ENCODE measurements around the gene SDHD. TPM values are rescaled to one million over a fixed set of nuclear protein-coding genes. Genes with fewer than 3 reads are reported as not detected.

Gene SDHD
- total and polyA plus RNA-seq, 9 of the 15 experiments (the other 6 are each of a cell fraction or from before 2014, with no cell fraction given) = 150 to 1,225 (median 215) TPM

DNA sequence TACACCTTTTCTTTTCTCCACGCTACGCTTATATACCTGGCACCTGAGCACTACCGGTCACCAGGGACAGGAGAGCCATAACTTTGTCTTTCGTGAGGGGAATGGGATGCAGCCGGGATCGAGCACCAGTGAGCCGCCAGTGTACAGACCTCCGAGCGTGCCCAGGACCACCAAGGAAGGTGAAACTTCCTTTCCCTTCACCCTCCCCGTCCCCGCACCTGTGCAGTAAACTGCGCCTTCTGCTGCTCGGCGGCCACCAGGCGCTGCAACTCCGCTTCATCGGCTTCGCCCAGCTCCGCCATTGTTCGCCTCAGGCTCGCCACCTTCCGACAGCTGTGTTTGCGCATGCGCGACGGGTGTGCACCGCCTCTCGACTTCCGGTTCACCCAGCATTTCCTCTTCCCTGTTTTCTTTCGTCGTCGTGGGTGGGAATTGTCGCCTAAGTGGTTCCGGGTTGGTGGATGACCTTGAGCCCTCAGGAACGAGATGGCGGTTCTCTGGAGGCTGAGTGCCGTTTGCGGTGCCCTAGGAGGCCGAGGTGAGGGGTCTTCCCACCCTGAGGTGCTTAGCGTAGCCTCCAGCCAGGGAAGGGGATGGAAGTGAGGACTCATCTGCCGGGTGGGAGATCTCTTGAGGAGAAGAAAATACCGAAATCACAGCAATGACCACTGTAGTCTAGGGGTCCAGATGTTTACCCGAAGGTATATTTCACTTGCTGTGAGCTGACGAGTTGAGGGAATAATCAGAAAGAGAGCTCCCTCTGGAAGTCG lies at the start of gene SDHD, which contains the start of gene TIMM8B (continued):
- TF ChIP-seq, protein P1, sequence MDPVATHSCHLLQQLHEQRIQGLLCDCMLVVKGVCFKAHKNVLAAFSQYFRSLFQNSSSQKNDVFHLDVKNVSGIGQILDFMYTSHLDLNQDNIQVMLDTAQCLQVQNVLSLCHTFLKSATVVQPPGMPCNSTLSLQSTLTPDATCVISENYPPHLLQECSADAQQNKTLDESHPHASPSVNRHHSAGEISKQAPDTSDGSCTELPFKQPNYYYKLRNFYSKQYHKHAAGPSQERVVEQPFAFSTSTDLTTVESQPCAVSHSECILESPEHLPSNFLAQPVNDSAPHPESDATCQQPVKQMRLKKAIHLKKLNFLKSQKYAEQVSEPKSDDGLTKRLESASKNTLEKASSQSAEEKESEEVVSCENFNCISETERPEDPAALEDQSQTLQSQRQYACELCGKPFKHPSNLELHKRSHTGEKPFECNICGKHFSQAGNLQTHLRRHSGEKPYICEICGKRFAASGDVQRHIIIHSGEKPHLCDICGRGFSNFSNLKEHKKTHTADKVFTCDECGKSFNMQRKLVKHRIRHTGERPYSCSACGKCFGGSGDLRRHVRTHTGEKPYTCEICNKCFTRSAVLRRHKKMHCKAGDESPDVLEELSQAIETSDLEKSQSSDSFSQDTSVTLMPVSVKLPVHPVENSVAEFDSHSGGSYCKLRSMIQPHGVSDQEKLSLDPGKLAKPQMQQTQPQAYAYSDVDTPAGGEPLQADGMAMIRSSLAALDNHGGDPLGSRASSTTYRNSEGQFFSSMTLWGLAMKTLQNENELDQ (CRISPR knock-in tag; IDR thresholded peaks at IDR 0.05; ENCODE audit: borderline replicate concordance) = no peak
- TF ChIP-seq ZNF23 (CRISPR knock-in tag; IDR thresholded peaks at IDR 0.05) (no peak), ZFPM2 (CRISPR knock-in tag; IDR thresholded peaks at IDR 0.05) (no peak), ZNF184 (CRISPR knock-in tag; IDR thresholded peaks at IDR 0.05) (no peak), BACH1 (tag; IDR thresholded peaks at IDR 0.05) (no peak), ZFP36 (IDR thresholded peaks at IDR 0.05; ENCODE audit: low read depth, low read length, partially characterized antibody) (no peak), CEBPB (tag; IDR thresholded peaks at IDR 0.05) (no peak), ZNF764 (CRISPR knock-in tag; IDR thresholded peaks at IDR 0.05; ENCODE audit: low read depth) (no peak), CBFB (CRISPR knock-in tag; IDR thresholded peaks at IDR 0.05) (peak; percentile 29; the same call in 1 of the 2 replicates), CBX8 (IDR thresholded peaks at IDR 0.05; ENCODE audit: borderline replicate concordance, extremely low read depth, low read depth, low read length, poor library complexity, severe bottlenecking) (no peak), MTF1 (CRISPR knock-in tag; IDR thresholded peaks at IDR 0.05; ENCODE audit: borderline replicate concordance) (no peak), RBM22 (IDR thresholded peaks at IDR 0.05; ENCODE audit: low read depth, low read length, poor library complexity, severe bottlenecking) (peak; percentile 80), TAF7 (tag; IDR thresholded peaks at IDR 0.05) (peak; percentile 89), MYNN (IDR thresholded peaks at IDR 0.05) (no peak), MYNN (CRISPR knock-in tag; IDR thresholded peaks at IDR 0.05) (no peak), POLR2AphosphoS5 (IDR thresholded peaks at IDR 0.05; ENCODE audit: control insufficient read depth, insufficient read depth, low read depth, low read length) (peak; percentile 92), MYBL2 (IDR thresholded peaks at IDR 0.05; ENCODE audit: low read depth) (no peak), MYBL2 (CRISPR knock-in tag; IDR thresholded peaks at IDR 0.05; ENCODE audit: borderline replicate concordance) (no peak), POLR3G (IDR thresholded peaks at IDR 0.05; ENCODE audit: extremely low read depth, insufficient read length, insufficient replicate concordance) (no peak), ZNF778 (CRISPR knock-in tag; IDR thresholded peaks at IDR 0.05) (no peak), SRF (CRISPR knock-in tag; IDR thresholded peaks at IDR 0.05) (no peak)
- TF ChIP-seq, protein P2, sequence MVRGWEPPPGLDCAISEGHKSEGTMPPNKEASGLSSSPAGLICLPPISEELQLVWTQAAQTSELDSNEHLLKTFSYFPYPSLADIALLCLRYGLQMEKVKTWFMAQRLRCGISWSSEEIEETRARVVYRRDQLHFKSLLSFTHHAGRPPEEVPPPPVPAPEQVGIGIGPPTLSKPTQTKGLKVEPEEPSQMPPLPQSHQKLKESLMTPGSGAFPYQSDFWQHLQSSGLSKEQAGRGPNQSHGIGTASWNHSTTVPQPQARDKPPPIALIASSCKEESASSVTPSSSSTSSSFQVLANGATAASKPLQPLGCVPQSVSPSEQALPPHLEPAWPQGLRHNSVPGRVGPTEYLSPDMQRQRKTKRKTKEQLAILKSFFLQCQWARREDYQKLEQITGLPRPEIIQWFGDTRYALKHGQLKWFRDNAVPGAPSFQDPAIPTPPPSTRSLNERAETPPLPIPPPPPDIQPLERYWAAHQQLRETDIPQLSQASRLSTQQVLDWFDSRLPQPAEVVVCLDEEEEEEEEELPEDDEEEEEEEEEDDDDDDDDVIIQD (CRISPR knock-in tag; IDR thresholded peaks at IDR 0.05) = no peak
- TF ChIP-seq, protein P3, sequence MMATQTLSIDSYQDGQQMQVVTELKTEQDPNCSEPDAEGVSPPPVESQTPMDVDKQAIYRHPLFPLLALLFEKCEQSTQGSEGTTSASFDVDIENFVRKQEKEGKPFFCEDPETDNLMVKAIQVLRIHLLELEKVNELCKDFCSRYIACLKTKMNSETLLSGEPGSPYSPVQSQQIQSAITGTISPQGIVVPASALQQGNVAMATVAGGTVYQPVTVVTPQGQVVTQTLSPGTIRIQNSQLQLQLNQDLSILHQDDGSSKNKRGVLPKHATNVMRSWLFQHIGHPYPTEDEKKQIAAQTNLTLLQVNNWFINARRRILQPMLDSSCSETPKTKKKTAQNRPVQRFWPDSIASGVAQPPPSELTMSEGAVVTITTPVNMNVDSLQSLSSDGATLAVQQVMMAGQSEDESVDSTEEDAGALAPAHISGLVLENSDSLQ (IDR thresholded peaks at IDR 0.05) = peak; percentile 71

All from K562 (cell line).